Left renal cortex interstitium (tissue), 4 donors: Measurements from ENCODE around the gene PDILT. TPM values are rescaled to one million over a fixed set of nuclear protein-coding genes. Genes with fewer than 3 reads are reported as not detected.

ENCODE experiments used
- DNase-seq, 4 donors: peaks; one replicate each; pipeline ENCODE4 v3.0.0-alpha.2; 2013; ENCODE audit warnings: low read depth in 4 of 4, low spot score in 2 of 4, missing footprints in 1 of 4
- polyA plus RNA-seq, 4 donors: library from polyadenylated mRNA; unstranded; fragments of 120-200 nt; gene quantifications; one replicate each; pipeline ENCODE4 v1.2.1, GENCODE V29; 2013; ENCODE audit not compliant: insufficient read length in 4 of 4

Gene PDILT
- polyA plus RNA-seq, 4 donors = 0.14 to 0.23 TPM; not detected in 2

GRCh38 chr16:20369452-20370054 lies 35.0 kb downstream of the PDILT start:
- DNase-seq = no peak

DNA sequence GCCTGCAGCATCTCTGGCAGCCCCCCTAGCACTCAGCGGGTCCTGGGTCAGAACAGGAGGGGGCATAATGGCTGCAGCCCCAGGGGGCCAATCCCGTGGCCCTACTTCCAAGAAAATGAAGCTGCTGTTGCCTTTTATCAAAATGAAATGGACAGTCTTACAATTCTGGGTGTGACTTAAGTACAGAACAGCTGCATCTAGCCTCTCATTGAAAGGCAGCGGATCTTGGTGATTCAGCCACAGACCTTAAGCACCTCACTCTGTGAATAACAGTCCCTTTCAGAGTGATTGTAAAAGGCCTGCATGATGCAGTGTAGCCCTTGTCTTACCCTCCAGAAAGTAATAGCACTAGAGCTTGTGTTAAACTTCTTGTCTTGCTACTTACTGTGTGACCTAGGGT lies 40.5 kb downstream of the PDILT start:
- DNase-seq = no peak

- no peak for DNase-seq
These were observed 41.3 kb downstream of the PDILT start for GRCh38 chr16:20363191-20363590.

GRCh38 chr16:20359997-20360396 lies 44.5 kb downstream of the PDILT start:
- DNase-seq = no peak

DNA sequence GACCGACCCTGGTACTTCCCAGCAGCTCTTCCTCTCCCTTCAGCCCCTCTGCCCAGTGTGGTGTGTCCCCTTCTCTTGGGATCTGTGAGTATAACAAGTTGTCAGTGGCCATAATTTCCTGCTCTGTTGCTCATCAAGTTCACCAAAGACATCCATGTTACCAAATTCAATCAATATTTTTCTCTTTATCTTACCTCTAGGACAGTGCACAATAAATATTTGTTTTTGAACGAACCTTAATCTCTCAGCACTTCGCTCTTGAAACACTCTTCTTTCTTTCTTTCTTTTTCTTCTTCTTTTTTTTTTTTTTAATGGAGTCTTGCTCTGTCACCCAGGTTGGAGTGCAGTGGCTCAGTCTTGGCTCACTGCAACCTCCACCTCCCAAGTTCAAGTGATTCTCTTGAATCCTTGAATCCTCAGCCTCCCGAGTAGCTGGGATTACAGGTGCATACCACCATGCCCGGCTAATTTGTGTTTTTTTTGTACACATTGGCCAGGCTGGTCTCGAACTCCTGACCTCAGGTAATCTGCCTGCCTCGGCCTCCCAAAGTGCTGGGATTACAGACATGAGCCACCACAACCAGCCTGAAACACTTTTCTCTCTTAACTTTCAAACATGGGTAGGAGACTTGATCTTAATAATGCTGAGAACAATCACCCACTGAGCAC lies 49.3 kb downstream of the PDILT start:
- DNase-seq = no peak

GRCh38 chr16:20353379-20353778 lies 51.2 kb downstream of the PDILT start:
- DNase-seq = no peak

- no peak for DNase-seq
These were observed 51.9 kb downstream of the PDILT start, which contains the start of gene UMOD for GRCh38 chr16:20352615-20353014. TSS of gene UMOD (minus strand) at chr16:20352715. CDS start at chr16:20350737, 1,978 bp downstream.

- no peak for DNase-seq
These were observed 54.9 kb downstream of the PDILT start for GRCh38 chr16:20349615-20350014.

DNA sequence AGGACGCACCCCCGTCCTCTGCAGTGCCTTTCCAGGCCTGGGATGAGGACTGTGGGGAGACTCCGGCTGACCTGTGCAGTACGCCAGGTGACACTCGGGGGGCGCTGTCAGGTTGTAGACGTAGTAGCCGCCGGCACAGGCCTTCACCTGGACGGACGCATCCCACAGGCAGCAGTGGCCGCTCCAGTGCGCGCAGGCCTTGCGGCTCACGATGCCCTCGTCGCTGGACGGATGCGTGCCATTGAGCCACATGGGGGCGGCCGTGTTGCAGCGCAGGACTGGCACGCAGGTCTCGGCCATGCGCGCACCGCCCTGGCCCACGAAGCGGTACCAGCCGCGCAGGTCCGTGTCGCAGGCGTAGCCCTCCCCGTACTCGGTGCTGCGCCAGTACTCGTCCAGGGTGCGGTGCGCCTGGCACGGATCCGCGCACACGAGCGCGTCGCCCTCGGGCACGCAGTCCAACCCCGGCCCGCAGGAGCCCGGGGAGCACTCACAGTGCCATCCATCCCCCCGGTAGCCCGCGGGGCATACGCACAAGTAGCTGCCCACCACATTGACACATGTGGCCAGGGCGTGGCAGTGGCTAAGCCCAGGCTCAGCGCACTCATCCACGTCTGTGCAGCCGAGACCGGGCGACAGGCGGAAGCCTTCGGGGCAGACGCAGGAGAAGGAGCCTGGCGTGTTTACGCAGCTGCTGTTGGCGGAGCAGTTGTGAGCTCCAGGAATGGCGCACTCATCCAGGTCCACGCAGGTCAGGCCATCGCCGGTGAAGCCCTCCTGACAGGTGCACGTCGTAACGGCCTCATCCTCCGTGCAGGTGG lies 56.0 kb downstream of the PDILT start:
- no peak for DNase-seq

- no peak for DNase-seq
These were observed 56.7 kb downstream of the PDILT start for GRCh38 chr16:20347666-20348364.

- DNase-seq = no peak
These were observed 59.9 kb downstream of the PDILT start for GRCh38 chr16:20344611-20345010.

GRCh38 chr16:20339744-20340143 lies 64.8 kb downstream of the PDILT start:
- DNase-seq = no peak

- DNase-seq = no peak
These were observed 67.6 kb downstream of the PDILT start for GRCh38 chr16:20336955-20337354.

DNA sequence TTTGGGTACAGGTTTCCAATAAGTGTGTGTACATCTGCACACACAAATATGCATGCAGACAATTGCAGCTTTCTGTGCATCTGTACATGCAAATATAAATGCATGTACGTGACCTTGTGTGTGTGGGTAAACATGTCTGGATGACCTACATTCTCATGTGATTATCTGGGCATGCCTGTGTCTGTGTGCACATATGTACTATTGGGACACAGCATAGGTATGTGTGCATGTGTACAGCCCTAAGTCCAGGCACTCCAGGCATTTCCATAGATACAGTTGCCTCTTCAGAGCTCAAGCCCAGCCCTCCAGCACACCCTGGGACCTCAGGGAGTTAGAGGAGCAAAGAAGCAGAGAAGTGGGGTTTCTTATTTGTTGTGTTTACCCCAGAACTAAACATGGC lies 70.1 kb downstream of the PDILT start:
- no peak for DNase-seq

DNA sequence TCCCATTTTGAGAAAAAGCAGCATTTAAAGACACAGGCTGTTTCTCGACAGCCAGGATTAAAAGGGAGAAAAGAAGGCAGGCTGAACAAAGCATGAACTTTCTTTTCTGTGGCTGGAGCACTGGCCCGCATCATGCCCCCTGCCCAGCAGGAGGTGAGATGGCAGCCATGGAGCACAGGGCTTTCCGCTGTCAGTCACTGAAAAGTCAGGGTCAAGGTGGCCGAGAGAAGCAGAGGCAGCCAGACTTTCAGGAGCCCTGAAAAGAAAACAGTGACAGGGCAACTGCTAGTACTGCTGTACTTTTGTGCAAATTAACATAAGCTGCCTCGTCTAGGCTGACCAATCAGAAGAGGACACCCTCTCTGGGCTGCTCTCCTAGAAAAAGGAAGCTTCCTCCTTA lies 71.4 kb downstream of the PDILT start:
- DNase-seq = no peak

DNA sequence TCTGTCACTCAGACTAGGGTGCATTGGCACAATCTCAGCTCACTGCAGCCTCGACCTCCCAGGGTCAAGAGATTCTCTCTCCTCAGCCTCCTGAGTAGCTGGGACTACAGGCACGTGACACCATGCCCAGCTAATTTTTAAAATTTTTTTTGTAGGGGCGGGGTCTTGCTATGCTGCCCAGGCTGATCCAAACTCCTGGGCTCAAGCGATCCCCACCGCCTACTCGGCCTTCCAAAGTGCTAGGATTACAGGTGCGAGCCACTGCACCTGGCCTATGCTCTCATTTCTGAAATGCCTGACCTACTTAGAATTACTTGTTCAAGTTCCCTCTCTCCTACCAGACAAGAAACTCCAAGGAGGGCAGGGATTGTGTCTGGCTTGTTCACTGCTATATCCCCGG lies 72.1 kb downstream of the PDILT start:
- DNase-seq = no peak

DNA sequence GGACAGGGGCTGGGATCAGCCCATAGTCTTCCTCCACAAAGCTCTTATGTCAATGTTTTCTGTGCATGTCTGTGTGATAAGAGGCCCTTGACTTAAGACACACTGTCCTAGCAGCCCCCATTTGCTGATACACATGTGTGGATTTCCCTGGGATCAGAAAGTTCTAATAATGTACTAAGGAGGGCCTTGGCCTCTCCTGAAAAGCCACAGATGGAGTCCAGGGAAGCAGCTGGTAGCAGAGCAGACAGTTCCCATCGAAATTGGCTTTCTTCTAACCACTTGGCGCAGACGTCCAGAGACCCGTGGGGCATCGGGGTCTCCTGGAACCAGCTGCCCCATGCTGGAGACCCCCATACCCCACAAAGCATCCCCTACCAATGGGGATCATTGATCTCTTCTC lies 72.9 kb downstream of the PDILT start:
- no peak for DNase-seq

GRCh38 chr16:20329392-20330138 lies 75.0 kb downstream of the PDILT start:
- DNase-seq = no peak

GRCh38 chr16:20327444-20328041 lies 77.0 kb downstream of the PDILT start, which contains the start of gene GP2:
TSS of gene GP2 (minus strand) at chr16:20327513. CDS start at chr16:20326431, 1,082 bp downstream.
- DNase-seq = no peak

DNA sequence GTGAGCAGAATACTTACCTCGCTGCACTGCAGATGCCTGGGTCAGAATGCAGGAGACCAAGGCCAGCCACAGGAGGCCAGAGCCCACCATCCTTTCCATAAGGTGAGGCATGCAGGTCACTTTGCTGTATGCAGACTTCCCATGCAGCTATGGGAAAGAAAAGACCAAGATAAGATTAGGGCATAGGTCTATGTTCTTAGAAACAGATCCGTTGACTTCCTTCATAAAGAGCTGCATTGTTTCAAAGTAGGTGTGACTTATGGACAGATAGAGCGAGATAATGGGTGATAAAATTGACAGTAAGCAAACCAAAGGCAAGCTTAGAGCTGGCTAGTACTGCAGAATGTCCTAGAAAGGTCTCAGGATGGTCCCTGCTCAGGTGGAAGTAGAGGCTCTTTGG lies 78.2 kb downstream of the PDILT start:
- DNase-seq = no peak
